ENCODE data around the gene ASPG. TPM values are rescaled to one million over a fixed set of nuclear protein-coding genes. Genes with fewer than 3 reads are reported as not detected.

ASPG gene
- total and polyA plus RNA-seq, 2 donors (not counting 3 experiments of a cell fraction or from before 2014, with no cell fraction given), result not detected

- H4K20me1 ChIP-seq (replicated peaks; ENCODE audit: control insufficient read depth, extremely low read depth, insufficient read depth, low read length), result no peaks in the 10 kb centered on the region
- no peak overlapping the region for H3K4me2 ChIP-seq (ENCODE audit: insufficient read depth, low read length)
- BruUV-seq (replicated peaks), result no TSS peak
- FAIRE-seq, result no peak
- POLR2A ChIA-PET, result no interaction called here
- no peak overlapping the region for H2AFZ ChIP-seq (ENCODE audit: low read depth, low read length)
- intact Hi-C loops (cut with micrococcal nuclease), result no loop called here
- CTCF ChIA-PET, result interaction anchor here (1.0 kb wide), 1 partner anchor 19 kb away, joined by 4 read pairs; no protein-coding TSS in a partner anchor
- no peak overlapping the region for H3K9ac ChIP-seq (replicated peaks; ENCODE audit: extremely low read depth, insufficient read depth, low read length)
- dilution Hi-C loops (cut with MboI; ENCODE audit: extremely low pct_ligation_motif_present, low sequenced_read_pairs), result no loop called here
- H3K27me3 ChIP-seq (ENCODE audit: control insufficient read depth in 2 of 2, insufficient read depth in 2 of 2, low read length in 2 of 2), result peaks cover 28% of the 10 kb centered on the region in 2 experiments
- no peaks in the 10 kb centered on the region for H3K36me3 ChIP-seq (ENCODE audit: control insufficient read depth in 2 of 2, extremely low read depth in 1 of 2, insufficient read depth in 2 of 2, low read length in 2 of 2)
- H3K4me1 ChIP-seq (ENCODE audit: control insufficient read depth, extremely low read depth, insufficient read depth, low read length), result no peaks in the 10 kb centered on the region
- TF ChIP-seq POLR2AphosphoS5 (IDR thresholded peaks at IDR 0.05; ENCODE audit: insufficient read depth, low read depth, low read length) (no peak), CTCF (IDR thresholded peaks at IDR 0.05; ENCODE audit: extremely low read depth in 1 of 2, insufficient read depth in 1 of 2, low read depth in 1 of 2, low read length in 2 of 2) (no peak), MAX (IDR thresholded peaks at IDR 0.05; ENCODE audit: insufficient read depth, insufficient read length) (no peak), JUN (IDR thresholded peaks at IDR 0.05; ENCODE audit: borderline replicate concordance, insufficient read depth, insufficient read length, low read depth) (no peak), EZH2 (IDR thresholded peaks at IDR 0.05; ENCODE audit: borderline replicate concordance, low read depth, low read length, severe bottlenecking) (no peak), FOS (IDR thresholded peaks at IDR 0.05; ENCODE audit: borderline replicate concordance, insufficient read depth, low read length) (no peak), POLR2A (IDR thresholded peaks at IDR 0.05; ENCODE audit: low read depth, low read length) (no peak), GATA2 (IDR thresholded peaks at IDR 0.05; ENCODE audit: insufficient read depth, insufficient read length, low read depth, low read length) (no peak), MYC (IDR thresholded peaks at IDR 0.05; ENCODE audit: low read depth, low read length) (no peak)
- no peak overlapping the region for H3K27ac ChIP-seq (ENCODE audit: insufficient read depth, low read depth, low read length)
- no peaks in the 10 kb centered on the region for H3K9me3 ChIP-seq (replicated peaks; ENCODE audit: control insufficient read depth, insufficient read depth, low read length)
- H3K79me2 ChIP-seq (ENCODE audit: control insufficient read depth, insufficient read depth, low read length), result no peaks in the 10 kb centered on the region
- no peak for DNase-seq (ENCODE audit: low read depth, low spot score)
- no peaks in the 10 kb centered on the region for H3K9me1 ChIP-seq (replicated peaks; ENCODE audit: control insufficient read depth, extremely low read depth, insufficient read depth, low read length)
- no peak overlapping the region for H3K4me3 ChIP-seq (replicated peaks in 1 of 3; ENCODE audit: insufficient read depth in 1 of 3, low read depth in 1 of 3, low read length in 3 of 3)
These were observed 33.6 kb downstream of the ASPG start for GRCh38 chr14:104119119-104119487.

All from endothelial cell of umbilical vein (primary cell).